Measurements from ENCODE around the gene FOXI2.

GRCh38 chr10:127715249-127715648 is 21.7 kb upstream of the FOXI2 start:
- TF ChIP-seq CTCF (conservative IDR thresholded peaks at IDR 0.05; ENCODE audit: low read depth, low read length), result no peak
- no peak for TF ChIP-seq EZH2 (IDR thresholded peaks at IDR 0.05; ENCODE audit: borderline replicate concordance, low read depth, low read length, poor library complexity, severe bottlenecking)
